ENCODE measurements around the gene CCL14. TPM values are rescaled to one million over a fixed set of nuclear protein-coding genes. Genes with fewer than 3 reads are reported as not detected.

The CCL14 gene
- total RNA-seq, 4 donors from 2014 or later = 3.5 to 28.2 (median 17.3) TPM

GRCh38 chr17:35978346-35978745 is 8.2 kb downstream of the CCL14 start:
- no peak overlapping the region for H3K4me3 ChIP-seq (ENCODE audit: low read depth, poor library complexity, severe bottlenecking)
- WGBS, 2 donors = 77 to 79% methylated on average over 3 of the region's 3 CpGs
- intact Hi-C loops (cut with DNase I; ENCODE audit: low total_unique reads) = no loop called here
- DNase-seq (ENCODE audit: low spot score in 2 of 2) = no peak
- no peak for TF ChIP-seq POLR2A (IDR thresholded peaks at IDR 0.05)
- TF ChIP-seq CTCF (IDR thresholded peaks at IDR 0.05) = no peak

- DNase-seq (ENCODE audit: low spot score in 2 of 2) = no peak
- intact Hi-C loops (cut with DNase I; ENCODE audit: low total_unique reads) = no loop called here
- H3K4me3 ChIP-seq (ENCODE audit: low read depth, poor library complexity, severe bottlenecking) = no peak overlapping the region
- WGBS, 2 donors = 95 to 97% methylated on average over 7 of the region's 7 CpGs
- TF ChIP-seq POLR2A (IDR thresholded peaks at IDR 0.05) (no peak), CTCF (IDR thresholded peaks at IDR 0.05) (no peak)
Measured at GRCh38 chr17:35977509-35977908, 9.0 kb downstream of the CCL14 start.

- intact Hi-C loops (cut with DNase I; ENCODE audit: low total_unique reads) = no loop called here
- no peak overlapping the region for H3K4me3 ChIP-seq (ENCODE audit: low read depth, poor library complexity, severe bottlenecking)
- DNase-seq (ENCODE audit: low spot score in 2 of 2) = peak in 1 of 2 donors; percentile 81
- no peak for TF ChIP-seq POLR2A (IDR thresholded peaks at IDR 0.05)
- peak in 1 of 3 donors; percentile 58 for TF ChIP-seq CTCF (IDR thresholded peaks at IDR 0.05)
- WGBS, 2 donors = 49 to 52% methylated on average over 10 of the region's 10 CpGs
Measured at GRCh38 chr17:35973333-35974260, 12.9 kb downstream of the CCL14 start.

GRCh38 chr17:35972945-35973332 is 13.6 kb downstream of the CCL14 start:
- H3K4me3 ChIP-seq (ENCODE audit: low read depth, poor library complexity, severe bottlenecking) = no peak overlapping the region
- DNase-seq (ENCODE audit: low spot score in 2 of 2) = no peak
- intact Hi-C loops (cut with DNase I; ENCODE audit: low total_unique reads) = no loop called here
- WGBS, 2 donors = 79 to 80% methylated on average over 4 of the region's 4 CpGs
- TF ChIP-seq CTCF (IDR thresholded peaks at IDR 0.05) (no peak), POLR2A (IDR thresholded peaks at IDR 0.05) (no peak)

- DNase-seq (ENCODE audit: low spot score in 2 of 2) = peak in 1 of 2 donors; percentile 48
- intact Hi-C loops (cut with DNase I; ENCODE audit: low total_unique reads) = no loop called here
- TF ChIP-seq POLR2A (IDR thresholded peaks at IDR 0.05) (no peak), CTCF (IDR thresholded peaks at IDR 0.05) (no peak)
- WGBS, 2 donors = 85 to 89% methylated on average over 6 of the region's 6 CpGs
- H3K4me3 ChIP-seq (ENCODE audit: low read depth, poor library complexity, severe bottlenecking) = no peak overlapping the region
Measured at GRCh38 chr17:35972535-35972934, 14.0 kb downstream of the CCL14 start.

Measured in lower leg skin (tissue), 4 donors.